HG03103 (cell line): ENCODE measurements around the gene TEX19.

Source experiments
- ATAC-seq: cut with Tn5 transposase; IDR thresholded peaks from one replicate; pipeline ENCODE4 v1.9.1; 2021; ENCODE audit warnings: low read depth; ENCODE audit not compliant: unreplicated experiment

TEX19 gene

DNA sequence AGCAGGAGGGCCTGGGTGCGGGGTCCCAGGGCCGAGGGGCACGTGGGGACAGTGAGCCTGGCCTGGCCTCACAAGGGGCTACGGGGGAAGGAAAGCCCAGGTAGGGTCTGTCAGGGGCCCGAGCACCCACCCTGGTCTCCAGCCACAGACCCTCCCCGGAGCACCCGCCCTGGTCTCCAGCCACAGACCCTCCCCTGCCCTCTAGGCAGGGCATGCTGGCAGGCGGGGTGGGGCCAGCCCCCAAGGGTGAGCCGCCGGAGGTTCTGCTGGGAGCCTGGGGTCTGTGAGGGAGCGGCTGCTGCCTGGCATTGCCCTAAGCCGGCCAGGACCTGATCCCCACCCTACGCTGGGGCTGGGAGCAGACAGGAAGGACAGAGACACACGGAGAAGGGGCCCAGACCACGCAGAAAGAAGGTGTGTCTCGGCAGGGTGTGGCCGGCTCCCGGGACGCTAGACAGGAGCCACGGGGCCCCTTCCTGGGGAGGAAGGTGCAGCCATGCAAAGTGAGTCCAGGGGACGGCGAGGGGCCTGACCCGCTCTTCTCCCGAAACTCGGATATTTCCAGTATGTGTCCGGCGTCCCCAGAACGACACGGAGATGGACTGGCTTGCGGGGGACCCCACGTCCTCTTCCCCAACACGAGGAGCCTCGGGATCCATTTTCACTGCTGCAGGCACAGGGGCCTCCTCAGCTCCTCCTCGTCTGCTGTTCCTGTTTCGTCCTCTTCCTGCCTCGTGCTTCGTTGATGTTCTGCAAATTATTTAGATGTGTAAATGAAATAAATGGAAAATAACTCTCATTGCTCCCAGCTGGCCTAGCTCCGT, 28.0 kb downstream of the TEX19 start:
- no peak for ATAC-seq

GRCh38 chr17:82387705-82388106, 28.7 kb downstream of the TEX19 start:
- no peak for ATAC-seq

DNA sequence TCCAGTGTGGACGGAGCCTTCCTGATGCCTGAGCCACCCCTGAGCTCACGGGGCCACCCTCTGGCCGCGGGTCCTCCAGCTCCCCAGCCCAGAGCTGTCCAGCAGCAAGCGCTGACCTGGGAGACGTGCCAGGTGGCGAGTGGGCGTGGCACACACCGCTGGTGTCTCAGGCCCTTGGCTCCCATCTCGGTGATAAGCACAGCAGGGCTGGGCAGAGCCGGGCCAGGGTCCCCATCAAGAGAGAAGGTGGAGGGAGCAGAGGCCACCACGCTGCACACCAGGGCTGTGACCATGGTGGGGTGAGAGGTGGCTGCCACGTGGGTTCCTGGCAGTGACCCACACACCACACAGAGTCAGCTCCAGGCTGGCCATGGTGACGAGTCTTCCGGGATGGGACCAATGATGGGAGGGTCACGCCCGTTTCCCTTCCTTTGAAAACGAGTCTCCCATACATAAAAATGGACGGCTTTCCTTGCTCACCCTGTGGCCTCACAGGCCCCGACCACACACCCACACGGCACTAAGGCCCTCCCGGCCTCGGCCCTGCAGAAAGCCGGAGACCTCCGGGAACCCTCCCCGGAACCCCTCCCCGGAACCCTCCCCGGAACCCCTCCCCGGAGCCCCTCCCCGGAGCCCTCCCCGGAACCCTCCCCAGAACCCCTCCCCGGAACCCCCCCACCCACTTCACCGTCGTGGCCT, 29.3 kb downstream of the TEX19 start:
- no peak for ATAC-seq

DNA sequence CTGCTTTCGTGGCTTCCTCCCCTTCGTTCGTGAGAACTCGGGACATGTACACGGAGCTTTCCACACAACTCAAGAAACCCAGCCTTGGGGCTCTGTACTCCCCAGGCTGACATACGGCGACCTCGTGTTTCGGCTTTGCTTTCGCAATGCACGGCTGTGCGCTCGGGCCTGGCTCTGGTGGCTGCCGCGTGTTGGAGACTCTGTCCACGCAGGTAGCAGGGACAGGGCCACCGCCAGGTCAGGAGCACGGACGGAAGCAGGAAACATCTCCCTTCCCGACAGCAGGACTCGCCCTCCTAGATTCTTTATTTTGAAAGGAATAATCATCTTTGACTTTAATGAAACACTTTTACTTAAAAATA, 29.9 kb downstream of the TEX19 start:
- ATAC-seq: no peak

GRCh38 chr17:82389379-82389778, 30.3 kb downstream of the TEX19 start:
- ATAC-seq: no peak

DNA sequence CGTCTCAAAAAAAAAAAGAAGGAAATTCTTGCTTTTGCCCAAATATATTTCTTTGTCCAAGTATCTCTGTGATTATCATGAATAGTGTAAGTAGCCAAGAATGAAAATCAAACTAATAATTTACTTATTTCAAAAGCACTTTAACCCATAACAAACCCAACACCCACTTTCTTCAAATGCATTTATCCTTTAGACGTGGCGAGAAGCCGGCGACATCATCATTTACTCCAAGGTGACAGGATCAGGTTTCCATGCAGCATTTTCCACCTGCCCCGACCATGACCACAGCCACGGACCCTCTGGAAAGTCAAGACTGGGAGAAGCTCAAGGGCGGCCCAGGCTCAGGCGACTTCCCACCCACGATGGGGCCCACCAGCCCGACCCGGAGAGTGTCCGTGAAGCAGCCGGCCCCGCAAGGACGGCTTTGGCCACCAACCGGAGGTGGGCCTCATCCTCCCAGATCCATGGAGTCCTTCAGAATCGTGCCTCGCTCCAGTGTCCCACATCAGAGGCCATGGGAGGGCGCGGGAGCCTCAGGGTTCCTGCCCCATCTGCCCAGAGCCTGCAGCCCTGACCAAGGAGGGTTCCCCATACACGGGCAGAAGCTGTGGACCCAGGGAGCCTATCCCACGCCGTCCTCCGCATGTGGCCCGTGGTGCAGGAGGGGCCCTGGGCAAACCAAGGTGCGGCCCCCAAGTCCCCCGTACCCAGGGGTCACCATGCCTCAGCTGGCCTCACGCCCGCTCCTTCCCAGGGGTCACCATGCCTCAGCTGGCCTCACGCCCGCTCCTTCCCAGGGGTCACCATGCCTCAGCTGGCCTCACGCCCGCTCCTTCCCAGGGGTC, 31.2 kb downstream of the TEX19 start:
- no peak for ATAC-seq

GRCh38 chr17:82390860-82391435, 31.9 kb downstream of the TEX19 start:
- no peak for ATAC-seq

DNA sequence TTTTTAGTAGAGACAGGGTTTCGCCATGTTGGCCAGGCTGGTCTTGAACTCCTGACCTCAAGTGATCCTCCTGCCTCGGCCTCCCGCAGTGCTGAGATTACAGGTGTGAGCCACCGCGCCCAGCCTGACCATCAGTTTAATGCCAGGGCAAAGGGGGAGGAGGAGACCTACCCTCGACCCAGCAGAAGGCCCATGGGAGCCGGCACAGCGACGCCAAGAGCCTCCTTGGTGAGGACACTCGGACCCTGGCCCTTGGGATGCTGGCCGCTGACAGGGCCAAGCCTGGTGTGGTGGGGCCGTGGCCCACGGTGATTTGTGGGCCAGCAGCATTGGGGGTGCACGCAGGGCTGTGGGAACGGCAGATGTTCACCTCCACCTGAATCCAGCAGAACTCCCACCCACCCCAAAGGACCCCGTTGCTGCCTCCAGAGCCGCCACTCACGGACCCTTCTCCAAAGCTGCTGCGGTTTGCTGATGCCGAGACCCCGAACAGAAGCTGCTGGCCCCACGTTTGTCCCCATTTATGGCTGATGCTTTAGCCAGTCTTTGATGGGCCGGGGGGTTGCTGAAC, 32.5 kb downstream of the TEX19 start:
- no peak for ATAC-seq

DNA sequence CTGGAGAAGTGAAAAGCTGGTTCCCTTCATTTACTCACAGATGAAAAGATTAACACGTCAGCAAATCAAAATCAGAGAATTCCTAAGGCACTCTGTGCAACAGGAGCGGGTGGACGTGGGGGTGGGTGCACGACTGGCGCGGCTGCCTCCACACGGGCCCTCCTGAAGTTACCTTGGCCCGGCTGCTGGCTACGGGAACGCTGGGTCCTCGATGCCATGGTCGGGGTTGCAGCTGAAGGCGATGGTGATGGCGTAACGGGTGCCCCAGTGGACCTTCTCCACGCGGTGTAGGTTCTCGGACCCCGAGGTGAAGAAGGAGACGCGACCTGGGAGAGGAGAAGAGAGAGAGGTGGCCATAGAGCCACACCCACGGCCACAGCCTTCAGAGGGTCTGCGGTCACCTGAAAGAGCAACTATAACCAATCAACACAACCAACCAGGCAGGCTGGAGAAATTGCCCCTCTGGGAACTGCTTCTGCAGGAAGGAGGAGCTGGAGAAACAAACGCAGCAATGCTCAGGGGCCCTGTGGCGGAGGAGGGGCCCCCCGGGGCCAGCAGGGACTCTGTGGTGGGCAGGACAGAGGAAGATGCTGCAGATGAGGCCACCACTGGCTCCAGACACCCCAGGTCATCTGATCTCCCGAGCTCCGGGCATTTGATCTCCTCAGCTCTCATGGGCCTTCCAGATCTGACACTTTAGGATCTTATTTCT, 33.3 kb downstream of the TEX19 start:
- ATAC-seq: no peak

DNA sequence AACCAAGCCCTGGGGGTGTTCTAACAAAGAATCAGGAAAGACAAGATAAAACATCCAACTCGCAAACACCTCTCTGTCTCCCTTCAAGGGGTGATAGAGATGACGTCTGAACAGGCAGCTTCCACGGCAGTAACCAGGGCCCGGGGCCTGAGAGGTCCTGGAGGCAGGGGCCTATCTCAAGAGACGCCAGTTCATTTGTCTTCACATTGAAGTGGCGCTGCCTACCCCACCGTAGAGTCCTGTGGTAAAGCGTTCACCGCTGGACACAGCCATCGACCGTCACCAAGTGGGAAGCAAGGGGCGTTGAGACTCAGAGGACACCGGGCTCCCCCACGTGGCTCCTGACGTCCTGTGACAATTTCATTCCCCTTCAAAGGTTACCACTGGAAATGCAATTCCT, 33.9 kb downstream of the TEX19 start:
- ATAC-seq: no peak

GRCh38 chr17:82394278-82394677, 35.2 kb downstream of the TEX19 start:
- ATAC-seq: no peak

DNA sequence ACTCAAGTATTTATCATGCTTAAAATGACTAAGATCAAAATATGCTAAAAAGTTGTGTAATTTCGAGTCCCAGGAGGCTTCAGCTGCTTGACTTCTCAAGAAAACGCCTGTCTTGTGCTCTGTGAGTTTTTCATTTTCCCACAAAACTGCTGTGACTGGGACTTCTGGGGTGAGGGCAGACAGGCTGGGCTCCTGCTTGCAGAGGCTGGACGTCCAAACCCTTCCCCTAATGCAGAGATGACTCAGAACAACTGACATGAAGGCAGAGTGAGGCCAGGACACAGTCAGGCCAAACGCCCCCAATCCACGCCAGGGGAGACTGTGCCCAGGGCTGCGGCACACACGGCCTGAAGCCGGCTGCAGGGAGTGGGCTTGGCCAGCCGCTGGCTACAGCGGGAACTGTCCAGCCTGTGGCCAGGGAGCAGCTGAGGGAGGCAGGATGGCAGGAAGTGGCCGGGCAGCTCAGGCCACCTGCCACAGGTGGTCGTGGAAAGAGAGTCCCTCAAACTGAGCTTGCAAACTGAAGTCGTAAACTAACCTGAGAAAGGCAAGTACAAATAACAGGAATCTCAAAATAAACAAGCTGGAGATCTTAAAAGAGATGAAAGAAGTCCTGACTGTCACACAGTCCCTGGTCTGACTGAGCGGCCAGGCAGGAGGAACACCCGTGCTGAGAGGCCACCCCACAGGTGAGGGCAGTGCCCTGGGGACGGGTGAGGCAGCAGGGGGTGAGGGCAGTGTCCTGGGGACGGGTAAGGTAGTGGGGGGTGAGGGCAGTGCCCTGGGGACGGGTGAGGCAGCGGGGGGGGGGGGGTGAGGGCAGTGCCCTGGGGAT, 37.8 kb downstream of the TEX19 start:
- no peak for ATAC-seq

GRCh38 chr17:82397449-82398335, 38.6 kb downstream of the TEX19 start:
- ATAC-seq: no peak

DNA sequence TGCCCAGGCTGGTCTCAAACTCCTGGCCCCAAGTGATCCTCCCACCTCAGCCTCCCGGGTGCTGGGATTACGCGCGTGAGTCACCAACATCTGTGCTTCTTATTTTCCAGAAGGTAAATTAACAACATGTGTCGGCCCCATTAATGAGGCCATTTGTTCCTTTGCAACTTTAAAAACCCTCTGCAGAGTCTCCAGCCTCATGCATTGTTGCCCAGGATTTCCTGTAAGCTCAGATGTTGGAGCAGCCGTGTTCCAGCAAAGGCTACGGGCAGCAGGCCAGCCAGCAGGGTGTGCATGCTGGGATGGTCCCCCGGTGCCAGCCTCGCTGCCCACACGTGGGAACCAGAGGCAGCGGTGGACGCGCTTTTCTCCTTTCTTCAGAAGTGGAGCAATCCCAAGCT, 40.0 kb downstream of the TEX19 start:
- no peak for ATAC-seq

- no peak for ATAC-seq
Measured at GRCh38 chr17:82399601-82400101, 40.6 kb downstream of the TEX19 start.

DNA sequence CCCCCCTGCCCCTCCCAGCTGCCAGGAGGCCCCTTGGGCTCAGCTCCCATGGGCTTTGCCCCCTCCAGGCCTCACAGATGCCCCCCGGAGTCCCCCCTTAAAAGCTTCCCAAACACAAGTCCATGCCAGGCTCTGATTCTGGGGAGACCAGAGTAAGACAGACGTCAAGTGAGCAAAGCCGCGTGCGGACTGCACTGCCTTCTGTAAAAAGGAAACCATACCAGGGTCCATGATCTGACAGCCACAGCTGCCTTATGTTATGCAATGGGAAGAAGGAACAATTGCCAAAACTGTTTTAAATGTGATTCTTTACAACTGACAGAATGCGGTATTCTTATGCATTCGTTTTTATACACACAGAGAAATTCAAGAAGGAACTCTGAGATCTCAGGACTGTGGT, 41.2 kb downstream of the TEX19 start:
- no peak for ATAC-seq

DNA sequence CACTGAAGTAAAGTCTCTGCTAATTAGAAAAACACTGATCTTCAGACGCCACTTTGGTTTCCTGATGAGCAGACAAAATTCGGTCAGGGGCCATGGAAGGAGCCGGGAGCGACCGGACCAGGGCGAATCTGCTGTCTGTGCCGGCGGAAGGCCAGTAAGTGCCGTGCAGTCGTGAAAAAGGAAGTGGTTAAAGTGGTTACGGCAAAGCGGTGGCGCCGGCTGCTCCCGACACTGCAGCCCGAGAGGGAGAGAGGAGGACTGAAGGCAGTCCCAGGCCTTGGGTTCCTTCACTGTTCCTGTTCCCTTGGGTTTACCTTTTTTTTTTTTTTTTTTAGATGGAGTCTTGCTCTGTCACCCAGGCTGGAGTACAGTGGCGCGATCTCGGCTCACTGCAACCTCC, 41.8 kb downstream of the TEX19 start:
- ATAC-seq: no peak

DNA sequence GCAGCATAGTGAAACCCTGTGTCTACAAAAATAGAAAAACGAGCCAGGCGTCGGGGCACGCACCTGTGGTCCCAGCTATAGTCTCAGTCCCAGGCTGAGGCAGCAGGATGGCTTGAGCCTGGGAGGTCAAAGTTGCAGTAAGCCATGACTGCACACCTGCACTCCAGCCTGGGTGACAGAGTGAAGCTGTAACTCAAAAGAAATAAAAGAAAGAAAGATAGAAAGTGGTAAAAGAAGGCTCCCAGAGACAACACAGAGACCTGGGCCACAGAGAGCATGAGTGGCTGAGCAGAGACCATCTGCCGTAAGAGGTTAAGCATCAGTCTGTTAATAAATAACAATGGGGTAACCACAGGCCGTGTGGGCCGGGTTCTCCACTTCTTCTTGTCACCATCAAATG, 43.8 kb downstream of the TEX19 start:
- no peak for ATAC-seq
